HTR-8/SVneo (cell line): ENCODE measurements around the gene SETBP1.

Experiments
- DNase-seq: peaks from one replicate; pipeline ENCODE4 v3.0.0; 2011; ENCODE audit warnings: low spot score, mixed read lengths; ENCODE audit not compliant: insufficient read length
- FAIRE-seq: peaks from 2 replicates; lab custom pipeline; 2011; peaks lifted over from hg19 to GRCh38; lab: Jason Lieb, UNC

Gene SETBP1

GRCh38 chr18:44834867-44835469 lies 154.3 kb downstream of the SETBP1 start:
- FAIRE-seq (no peak), DNase-seq (no peak)

GRCh38 chr18:44835703-44836102 lies 155.0 kb downstream of the SETBP1 start:
- no peak for FAIRE-seq
- no peak for DNase-seq

GRCh38 chr18:44836263-44836662 lies 155.6 kb downstream of the SETBP1 start:
- no peak for FAIRE-seq
- DNase-seq, result no peak

GRCh38 chr18:44837482-44838180 lies 156.9 kb downstream of the SETBP1 start:
- FAIRE-seq, result no peak
- no peak for DNase-seq

GRCh38 chr18:44838971-44839666 lies 158.4 kb downstream of the SETBP1 start:
- DNase-seq, result no peak
- FAIRE-seq, result no peak

- DNase-seq (no peak), FAIRE-seq (no peak)
Measured at GRCh38 chr18:44840058-44840790, 159.5 kb downstream of the SETBP1 start.

- FAIRE-seq (no peak), DNase-seq (no peak)
Measured at GRCh38 chr18:44841221-44841620, 160.5 kb downstream of the SETBP1 start.

- no peak for FAIRE-seq
- DNase-seq, result no peak
Measured at GRCh38 chr18:44841752-44842587, 161.3 kb downstream of the SETBP1 start.

GRCh38 chr18:44842588-44843412 lies 162.1 kb downstream of the SETBP1 start:
- FAIRE-seq, result no peak
- DNase-seq, result no peak

GRCh38 chr18:44844486-44844885 lies 163.8 kb downstream of the SETBP1 start:
- FAIRE-seq (no peak), DNase-seq (no peak)

- no peak for FAIRE-seq
- DNase-seq, result no peak
Measured at GRCh38 chr18:44846450-44846849, 165.8 kb downstream of the SETBP1 start.

GRCh38 chr18:44848644-44849335 lies 168.1 kb downstream of the SETBP1 start:
- no peak for FAIRE-seq
- no peak for DNase-seq

GRCh38 chr18:44849361-44849760 lies 168.7 kb downstream of the SETBP1 start:
- no peak for FAIRE-seq
- no peak for DNase-seq

- DNase-seq (no peak), FAIRE-seq (no peak)
Measured at GRCh38 chr18:44850001-44850400, 169.3 kb downstream of the SETBP1 start.

GRCh38 chr18:44851856-44852621 lies 171.4 kb downstream of the SETBP1 start:
- FAIRE-seq (no peak), DNase-seq (no peak)

GRCh38 chr18:44852818-44853217 lies 172.1 kb downstream of the SETBP1 start:
- no peak for DNase-seq
- FAIRE-seq, result no peak

- FAIRE-seq, result no peak
Measured at GRCh38 chr18:44853430-44853829, 172.7 kb downstream of the SETBP1 start.

GRCh38 chr18:44855681-44856080 lies 175.0 kb downstream of the SETBP1 start:
- no peak for DNase-seq
- no peak for FAIRE-seq

More at GRCh38 chr18:44853430-44853829, 172.7 kb downstream of the SETBP1 start:
- no peak for DNase-seq
